HepG2 (cell line): Measurements from ENCODE around the gene EIF4A3. TPM values are rescaled to one million over a fixed set of nuclear protein-coding genes. Genes with fewer than 3 reads are reported as not detected.

Experiments
- BCL6 ChIP-seq: IDR thresholded peaks from 2 replicates; pipeline ENCODE4 v1.6.1; 2016; ENCODE audit warnings: missing genetic modification reagents, missing compliant biosample characterization
- HNRNPL ChIP-seq: fragments of 200-400 bp; formaldehyde crosslinking; IDR thresholded peaks from 2 replicates; pipeline ENCODE4 v1.6.1; 2017; ENCODE audit warnings: mild to moderate bottlenecking, low read depth, low read length
- MZF1 ChIP-seq: sonication (generic); formaldehyde crosslinking; IDR thresholded peaks from 2 replicates; pipeline ENCODE4 v1.8.1; 2023; ENCODE audit warnings: mild to moderate bottlenecking, missing genetic modification reagents, borderline replicate concordance
- NRL ChIP-seq: sonication (generic); formaldehyde crosslinking; IDR thresholded peaks from 2 replicates; pipeline ENCODE4 v1.5.0; 2020; ENCODE audit warnings: missing genetic modification reagents, mild to moderate bottlenecking, moderate library complexity, borderline replicate concordance
- ONECUT2 ChIP-seq: sonication (generic); formaldehyde crosslinking; IDR thresholded peaks from 2 replicates; pipeline ENCODE4 v1.4.0; 2020; ENCODE audit warnings: missing genetic modification reagents
- PHF21A ChIP-seq: sonication (generic); formaldehyde crosslinking; IDR thresholded peaks from 2 replicates; pipeline ENCODE4 v1.5.0; 2020; ENCODE audit warnings: mild to moderate bottlenecking, missing genetic modification reagents
- PITX1 ChIP-seq: sonication (generic); formaldehyde crosslinking; IDR thresholded peaks from 2 replicates; pipeline ENCODE4 v1.5.1; 2020; ENCODE audit warnings: mild to moderate bottlenecking, missing genetic modification reagents
- THAP11 ChIP-seq: IDR thresholded peaks from 2 replicates; pipeline ENCODE4 v1.6.1; 2016; ENCODE audit warnings: missing biosample characterization, missing genetic modification reagents
- ZFP90 ChIP-seq: sonication (generic); formaldehyde crosslinking; IDR thresholded peaks from 2 replicates; pipeline ENCODE4 v1.8.0; 2022; ENCODE audit warnings: missing genetic modification reagents, mild to moderate bottlenecking, inconsistent platforms, borderline replicate concordance
- ZNF142 ChIP-seq: sonication (generic); formaldehyde crosslinking; IDR thresholded peaks from 2 replicates; pipeline ENCODE4 v1.4.0; 2020; ENCODE audit warnings: missing genetic modification reagents
- ZNF143 ChIP-seq: sonication (generic); formaldehyde crosslinking; IDR thresholded peaks from 2 replicates; pipeline ENCODE4 v1.4.0; 2020; ENCODE audit warnings: missing genetic modification reagents
- ZNF160 ChIP-seq: sonication (generic); formaldehyde crosslinking; IDR thresholded peaks from 2 replicates; pipeline ENCODE4 v1.8.0; 2022; ENCODE audit warnings: mild to moderate bottlenecking, inconsistent platforms, missing genetic modification reagents
- ZNF547 ChIP-seq: sonication (generic); formaldehyde crosslinking; IDR thresholded peaks from 2 replicates; pipeline ENCODE4 v1.5.1; 2020; ENCODE audit warnings: mild to moderate bottlenecking, missing genetic modification reagents
- ZSCAN12 ChIP-seq: sonication (generic); formaldehyde crosslinking; IDR thresholded peaks from 2 replicates; pipeline ENCODE4 v1.9.0; 2021; ENCODE audit warnings: mild to moderate bottlenecking, missing genetic modification reagents
- ZSCAN29 ChIP-seq: sonication (generic); formaldehyde crosslinking; conservative IDR thresholded peaks from 2 replicates; pipeline ENCODE4 v1.4.0; 2020; ENCODE audit warnings: mild to moderate bottlenecking, missing genetic modification reagents
- polyA plus RNA-seq, 8 experiments: library from polyadenylated mRNA; depleted of rRNA in 3 of 8; stranded (reverse) in 7 of 8; unstranded in 1 of 8; fragments of >200 nt; fragmentation: Illumina TruSeq in 4 of 8; extraction: Trizol in 4 of 8; gene quantifications; 2 replicates each; pipeline versions ENCODE4 v1.2.1 to v1.2.3, GENCODE V29; 2011 to 2016; ENCODE audit warnings: low read depth in 4 of 8, missing spikeins in 1 of 8, mixed read lengths in 1 of 8; ENCODE audit not compliant: insufficient read depth in 1 of 8
- total RNA-seq, 5 experiments: library from RNA; depleted of rRNA; stranded (reverse); fragments of >200 nt; fragmentation: Illumina TruSeq; extraction: Trizol; gene quantifications; 2 replicates each; pipeline ENCODE4 v1.2.3, GENCODE V29; 2016; ENCODE audit warnings: low read depth in 1 of 5
- TF ChIP-seq, protein P1 (sequence below): sonication (generic); formaldehyde crosslinking; IDR thresholded peaks from 2 replicates; pipeline ENCODE4 v1.8.0; 2022; ENCODE audit warnings: missing genetic modification reagents, mild to moderate bottlenecking, moderate library complexity, borderline replicate concordance
- TF ChIP-seq, protein P2 (sequence below): sonication (generic); formaldehyde crosslinking; IDR thresholded peaks from 2 replicates; pipeline ENCODE4 v1.5.0; 2020; ENCODE audit warnings: mild to moderate bottlenecking, missing genetic modification reagents, borderline replicate concordance

Gene EIF4A3
- total and polyA plus RNA-seq, 2 of the 13 experiments (the other 11 are each of a cell fraction or from before 2014, with no cell fraction given) = 145 to 187 TPM

GRCh38 chr17:80124351-80124981, 22.5 kb downstream of the EIF4A3 start (continued):
- TF ChIP-seq, protein P1, sequence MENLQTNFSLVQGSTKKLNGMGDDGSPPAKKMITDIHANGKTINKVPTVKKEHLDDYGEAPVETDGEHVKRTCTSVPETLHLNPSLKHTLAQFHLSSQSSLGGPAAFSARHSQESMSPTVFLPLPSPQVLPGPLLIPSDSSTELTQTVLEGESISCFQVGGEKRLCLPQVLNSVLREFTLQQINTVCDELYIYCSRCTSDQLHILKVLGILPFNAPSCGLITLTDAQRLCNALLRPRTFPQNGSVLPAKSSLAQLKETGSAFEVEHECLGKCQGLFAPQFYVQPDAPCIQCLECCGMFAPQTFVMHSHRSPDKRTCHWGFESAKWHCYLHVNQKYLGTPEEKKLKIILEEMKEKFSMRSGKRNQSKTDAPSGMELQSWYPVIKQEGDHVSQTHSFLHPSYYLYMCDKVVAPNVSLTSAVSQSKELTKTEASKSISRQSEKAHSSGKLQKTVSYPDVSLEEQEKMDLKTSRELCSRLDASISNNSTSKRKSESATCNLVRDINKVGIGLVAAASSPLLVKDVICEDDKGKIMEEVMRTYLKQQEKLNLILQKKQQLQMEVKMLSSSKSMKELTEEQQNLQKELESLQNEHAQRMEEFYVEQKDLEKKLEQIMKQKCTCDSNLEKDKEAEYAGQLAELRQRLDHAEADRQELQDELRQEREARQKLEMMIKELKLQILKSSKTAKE = 0 out of 2 replicates have a peak, but pooled peaks have one; percentile 35
- TF ChIP-seq, protein P2, sequence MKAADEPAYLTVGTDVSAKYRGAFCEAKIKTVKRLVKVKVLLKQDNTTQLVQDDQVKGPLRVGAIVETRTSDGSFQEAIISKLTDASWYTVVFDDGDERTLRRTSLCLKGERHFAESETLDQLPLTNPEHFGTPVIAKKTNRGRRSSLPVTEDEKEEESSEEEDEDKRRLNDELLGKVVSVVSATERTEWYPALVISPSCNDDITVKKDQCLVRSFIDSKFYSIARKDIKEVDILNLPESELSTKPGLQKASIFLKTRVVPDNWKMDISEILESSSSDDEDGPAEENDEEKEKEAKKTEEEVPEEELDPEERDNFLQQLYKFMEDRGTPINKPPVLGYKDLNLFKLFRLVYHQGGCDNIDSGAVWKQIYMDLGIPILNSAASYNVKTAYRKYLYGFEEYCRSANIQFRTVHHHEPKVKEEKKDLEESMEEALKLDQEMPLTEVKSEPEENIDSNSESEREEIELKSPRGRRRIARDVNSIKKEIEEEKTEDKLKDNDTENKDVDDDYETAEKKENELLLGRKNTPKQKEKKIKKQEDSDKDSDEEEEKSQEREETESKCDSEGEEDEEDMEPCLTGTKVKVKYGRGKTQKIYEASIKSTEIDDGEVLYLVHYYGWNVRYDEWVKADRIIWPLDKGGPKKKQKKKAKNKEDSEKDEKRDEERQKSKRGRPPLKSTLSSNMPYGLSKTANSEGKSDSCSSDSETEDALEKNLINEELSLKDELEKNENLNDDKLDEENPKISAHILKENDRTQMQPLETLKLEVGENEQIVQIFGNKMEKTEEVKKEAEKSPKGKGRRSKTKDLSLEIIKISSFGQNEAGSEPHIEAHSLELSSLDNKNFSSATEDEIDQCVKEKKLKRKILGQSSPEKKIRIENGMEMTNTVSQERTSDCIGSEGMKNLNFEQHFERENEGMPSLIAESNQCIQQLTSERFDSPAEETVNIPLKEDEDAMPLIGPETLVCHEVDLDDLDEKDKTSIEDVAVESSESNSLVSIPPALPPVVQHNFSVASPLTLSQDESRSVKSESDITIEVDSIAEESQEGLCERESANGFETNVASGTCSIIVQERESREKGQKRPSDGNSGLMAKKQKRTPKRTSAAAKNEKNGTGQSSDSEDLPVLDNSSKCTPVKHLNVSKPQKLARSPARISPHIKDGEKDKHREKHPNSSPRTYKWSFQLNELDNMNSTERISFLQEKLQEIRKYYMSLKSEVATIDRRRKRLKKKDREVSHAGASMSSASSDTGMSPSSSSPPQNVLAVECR (CRISPR knock-in tag) = peak; percentile 42; the same call in 1 of the 2 replicates
- TF ChIP-seq ZFP90 (CRISPR knock-in tag) = 0 out of 2 replicates have a peak, but pooled peaks have one; percentile 62
- no peak for TF ChIP-seq BCL6 (CRISPR knock-in tag)
- no peak for TF ChIP-seq ZSCAN29
- no peak for TF ChIP-seq MZF1 (CRISPR knock-in tag)
- TF ChIP-seq NRL (CRISPR knock-in tag) = peak; percentile 27; the same call in 1 of the 2 replicates
- TF ChIP-seq PHF21A (CRISPR knock-in tag) = 0 out of 2 replicates have a peak, but pooled peaks have one; percentile 19
- TF ChIP-seq HNRNPL = no peak
- TF ChIP-seq ZNF143 (CRISPR knock-in tag) = 0 out of 2 replicates have a peak, but pooled peaks have one; percentile 12
- peak; percentile 85 for TF ChIP-seq ONECUT2 (CRISPR knock-in tag)
- TF ChIP-seq THAP11 (CRISPR knock-in tag) = 0 out of 2 replicates have a peak, but pooled peaks have one; percentile 36
- TF ChIP-seq ZNF142 = no peak
- TF ChIP-seq PITX1 (CRISPR knock-in tag) = peak; percentile 49; the same call in 1 of the 2 replicates
- 0 out of 2 replicates have a peak, but pooled peaks have one; percentile 43 for TF ChIP-seq ZNF547
- no peak for TF ChIP-seq ZNF160 (CRISPR knock-in tag)
- no peak for TF ChIP-seq ZSCAN12 (CRISPR knock-in tag)
